Posterior vena cava (tissue), 2 donors: ENCODE results near the gene TUSC2. TPM values are rescaled to one million over a fixed set of nuclear protein-coding genes. Genes with fewer than 3 reads are reported as not detected.
"Not testable (repeated sequence)": the region's sequence is repeated elsewhere in the genome, so short reads cannot be mapped to it uniquely, and the experiment has no call there.

Source experiments
- DNase-seq: peaks from one replicate; pipeline ENCODE4 v3.0.0-alpha.2; 2020; ENCODE audit warnings: low spot score
- intact Hi-C, 2 donors: fragments of 100-400 bp; cut with DNase I; formaldehyde crosslinking; loops; one replicate each; pipeline versions ENCODE4 v1.14.1 to v1.14.2; 2022 to 2023
- total RNA-seq, 2 donors: library from RNA; stranded (reverse); fragmentation: NEBNext Ultra II Directional; extraction: Animal tissue kit (Norgen Biotek cat#: 25700); gene quantifications; one replicate each; pipeline ENCODE4 v1.2.1, GENCODE V29; 2021
- donor health status: DM: yes; HTN: yes; CAD: no.
- donor health status: DM: yes; HTN: yes; CAD: no.

The TUSC2 gene
- total RNA-seq, 2 donors from 2014 or later = 19.1 to 22.4 TPM

DNA sequence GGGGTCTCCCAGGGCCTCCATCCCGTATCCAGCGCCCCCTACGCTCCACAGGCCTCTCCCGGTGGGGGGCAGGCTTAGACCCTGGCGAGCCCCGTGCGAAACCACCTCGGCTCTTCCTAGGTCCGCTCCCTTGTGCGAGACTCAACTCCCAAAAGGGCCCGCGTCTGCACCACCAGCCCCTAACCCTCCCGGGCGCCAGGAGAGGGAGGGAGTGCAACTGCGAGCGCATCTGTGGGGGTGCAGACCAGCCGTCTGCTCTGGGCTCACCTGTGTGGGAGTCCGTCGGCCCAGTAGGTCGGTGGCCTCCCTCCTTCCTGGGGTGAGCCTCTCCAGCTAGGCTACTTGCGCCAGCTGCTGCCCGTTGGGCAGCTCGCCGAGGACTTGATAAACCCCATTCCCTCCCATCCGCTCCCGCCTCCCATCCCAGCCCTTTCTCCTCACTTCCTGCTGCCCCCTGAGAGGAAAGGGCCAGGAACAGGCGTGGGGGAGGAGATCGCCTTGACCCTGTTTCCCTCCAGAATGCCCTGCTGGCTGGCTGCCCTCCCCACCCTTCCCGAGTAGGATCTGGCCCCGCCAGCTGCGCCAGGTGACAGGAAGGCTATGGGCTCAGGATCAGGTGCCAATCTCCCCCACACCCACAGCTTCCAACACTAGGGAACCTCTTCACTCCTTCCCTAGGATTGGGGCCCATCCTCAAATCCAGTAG is 5.5 kb downstream of the TUSC2 start, which contains the start of gene HYAL2:
Gene HYAL2, minus strand, starts transcription at position 360 of the 706 bp plus-strand sequence. CDS start 2,256 bp downstream, outside the sequence.
- peak; percentile 91 for DNase-seq
- intact Hi-C loops = loop anchor here in 1 of 2 donors (1.0 kb wide), 1 partner anchor 30 kb away; no protein-coding TSS in a partner anchor

- intact Hi-C loops = loop anchor here in 1 of 2 donors (1.0 kb wide), 1 partner anchor 30 kb away; no protein-coding TSS in a partner anchor
- DNase-seq = no peak
These were observed 6.0 kb downstream of the TUSC2 start for GRCh38 chr3:50322115-50322385.

DNA sequence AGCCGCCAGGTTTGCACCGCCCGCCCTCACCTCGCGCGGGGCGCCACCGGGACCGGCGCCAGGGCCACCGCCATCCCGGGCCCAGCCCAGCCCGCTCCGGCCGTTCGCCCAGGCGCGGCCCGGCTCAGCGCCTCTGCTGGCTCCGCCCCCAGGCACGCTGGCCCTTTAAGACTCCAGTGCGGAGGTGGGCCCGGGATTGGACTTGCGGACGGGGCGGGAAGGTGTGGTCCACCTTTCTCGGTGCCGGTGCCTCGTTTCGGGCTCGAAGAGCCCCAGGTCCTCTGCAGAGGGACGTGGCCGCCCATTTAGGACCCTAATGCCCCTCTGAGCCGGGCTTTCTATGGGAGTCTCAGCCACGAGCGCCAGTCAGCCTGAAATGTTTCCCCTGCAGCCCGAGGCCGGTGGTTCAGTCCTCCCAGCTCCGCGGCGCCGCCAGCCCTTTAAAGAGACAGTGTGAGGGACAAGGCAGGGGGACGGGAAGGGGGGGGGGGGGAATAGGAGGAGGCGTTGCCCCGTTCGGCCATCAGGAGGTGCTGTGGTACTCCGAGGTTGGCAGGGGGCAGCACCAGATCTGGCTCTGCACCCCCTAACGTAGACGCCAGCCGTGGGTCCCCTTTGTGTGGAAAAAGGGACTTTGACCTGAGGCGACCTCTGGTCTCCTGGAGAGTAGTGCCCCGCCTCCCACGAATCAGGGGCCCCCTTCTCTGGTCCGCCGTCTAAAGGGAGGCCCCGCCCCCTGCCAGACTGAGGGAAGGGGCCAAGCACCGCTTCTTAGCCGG is 6.5 kb downstream of the TUSC2 start:
- DNase-seq = peak; percentile 96
- intact Hi-C loops = loop anchor here in 1 of 2 donors (1.0 kb wide), 1 partner anchor 31 kb away; no protein-coding TSS in a partner anchor

- DNase-seq = peak; percentile 91
- intact Hi-C loops = no loop called here
These were observed 7.1 kb downstream of the TUSC2 start for GRCh38 chr3:50320853-50321335.

DNA sequence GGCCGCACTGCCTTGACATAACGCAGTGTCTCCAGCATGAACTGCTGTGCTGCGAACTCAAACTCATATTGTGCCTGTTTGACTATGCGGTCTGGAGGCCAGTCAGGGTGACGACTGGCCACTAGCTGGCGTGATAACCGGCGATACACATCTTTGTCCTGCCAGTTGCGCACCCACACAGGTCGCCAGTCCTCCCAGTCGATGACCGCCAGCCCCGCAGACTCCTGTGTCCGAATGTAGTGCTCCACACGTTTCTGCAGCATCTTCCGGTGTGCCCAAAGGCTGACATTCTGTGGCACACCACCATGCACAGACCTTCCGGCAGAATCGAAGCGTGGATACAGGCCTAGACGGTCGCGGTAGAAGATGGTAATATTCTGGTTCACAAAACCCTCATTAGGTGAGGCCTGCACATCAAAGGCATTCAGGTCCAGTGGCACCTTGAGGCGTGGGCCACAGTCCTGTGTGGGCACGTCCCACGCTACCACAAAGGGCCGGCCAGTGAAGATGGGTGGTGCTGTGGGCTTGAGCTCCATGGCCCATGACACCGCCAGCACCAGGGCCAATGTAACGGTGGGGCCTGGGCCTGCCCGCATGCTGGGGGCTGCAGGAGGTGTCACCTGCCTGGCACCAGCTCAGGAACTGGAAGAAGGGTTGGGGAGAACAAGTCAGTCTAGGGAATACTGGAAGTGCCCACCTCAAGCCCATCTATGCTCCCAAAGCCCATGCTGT is 8.0 kb downstream of the TUSC2 start:
- no peak for DNase-seq
- intact Hi-C loops = no loop called here

DNA sequence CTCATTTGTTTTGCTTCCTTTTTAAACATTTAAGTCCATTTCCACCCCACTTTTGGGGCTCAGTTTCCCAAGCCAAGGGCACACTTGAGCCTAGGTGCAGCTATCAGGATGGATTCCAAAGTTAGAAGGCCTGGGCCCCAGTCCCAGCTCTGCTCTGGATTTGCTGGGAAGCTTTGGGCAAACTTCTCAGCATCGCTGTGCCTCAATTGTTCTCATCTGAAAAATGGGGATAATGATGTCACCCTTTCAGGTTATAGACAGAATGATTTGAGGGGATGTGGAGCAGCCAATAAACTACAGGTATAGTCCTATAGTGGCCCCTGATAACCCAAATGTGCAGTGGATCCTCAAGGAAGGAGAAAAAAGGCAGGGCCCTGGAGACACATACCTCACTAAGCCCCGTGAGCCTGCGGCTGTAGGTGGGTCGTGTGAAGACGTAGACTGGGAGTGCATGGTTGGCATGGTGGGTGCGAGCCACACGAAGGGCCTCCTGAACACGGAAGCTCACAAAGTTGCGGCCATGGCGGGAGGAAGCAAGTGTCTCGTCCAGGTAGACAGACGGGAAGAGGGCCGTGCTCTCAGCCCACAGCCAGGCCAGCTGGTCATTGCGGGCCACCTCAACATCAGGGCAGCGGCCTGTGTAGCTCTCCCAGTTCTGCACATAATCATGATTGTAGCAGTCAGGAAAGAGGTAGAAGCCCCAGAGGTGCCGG is 8.7 kb downstream of the TUSC2 start:
- no peak for DNase-seq

GRCh38 chr3:50318615-50319014 is 9.4 kb downstream of the TUSC2 start:
- intact Hi-C loops = no loop called here
- no peak for DNase-seq

More for the DNA sequence above, 8.7 kb downstream of the TUSC2 start:
- intact Hi-C loops = no loop called here

- intact Hi-C loops = no loop called here
- no peak for DNase-seq
These were observed 9.9 kb downstream of the TUSC2 start for GRCh38 chr3:50318163-50318562.

DNA sequence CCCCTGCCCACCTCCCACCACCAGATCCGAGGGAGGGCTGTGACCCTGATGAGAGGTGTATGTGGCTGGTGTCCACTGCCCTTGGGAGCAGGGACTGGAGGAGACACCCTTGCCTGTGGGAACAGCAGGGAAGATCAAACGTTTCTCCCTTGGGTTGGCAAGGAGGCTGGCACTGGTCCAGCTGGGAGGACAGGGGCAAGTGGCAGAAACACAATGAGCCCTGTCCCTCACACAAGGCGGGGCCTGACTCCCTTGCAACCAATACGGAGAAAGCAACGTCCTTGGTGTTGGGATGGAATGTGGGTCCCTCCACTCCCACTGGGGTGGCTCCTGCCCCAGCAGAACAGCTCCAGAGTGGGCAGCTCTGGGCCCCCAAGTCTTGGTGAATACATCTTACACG is 10.7 kb downstream of the TUSC2 start:
- intact Hi-C loops = no loop called here
- no peak for DNase-seq

- intact Hi-C loops = no loop called here
- DNase-seq = no peak
These were observed 11.3 kb downstream of the TUSC2 start for GRCh38 chr3:50316657-50317242.

GRCh38 chr3:50314816-50315215 is 13.2 kb downstream of the TUSC2 start:
- intact Hi-C loops = no loop called here
- DNase-seq = no peak

GRCh38 chr3:50314342-50314741 is 13.7 kb downstream of the TUSC2 start:
- no peak for DNase-seq
- intact Hi-C loops = no loop called here

DNA sequence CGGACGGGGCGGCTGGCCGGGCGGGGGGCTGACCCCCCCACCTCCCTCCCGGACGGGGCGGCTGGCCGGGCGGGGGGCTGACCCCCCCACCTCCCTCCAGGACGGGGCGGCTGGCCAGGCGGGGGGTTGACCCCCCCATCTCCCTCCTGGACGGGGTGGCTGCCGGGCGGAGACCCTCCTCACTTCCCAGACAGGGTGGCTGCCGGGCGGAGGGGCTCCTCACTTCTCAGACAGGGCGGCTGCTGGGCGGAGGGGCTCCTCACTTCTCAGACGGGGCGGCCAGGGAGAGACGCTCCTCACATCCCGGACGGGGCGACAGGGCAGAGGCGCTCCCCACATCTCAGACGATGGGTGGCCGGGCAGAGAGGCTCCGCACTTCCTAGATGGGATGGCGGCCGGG is 16.0 kb downstream of the TUSC2 start:
- DNase-seq, intact Hi-C loops: not testable (repeated sequence)

DNA sequence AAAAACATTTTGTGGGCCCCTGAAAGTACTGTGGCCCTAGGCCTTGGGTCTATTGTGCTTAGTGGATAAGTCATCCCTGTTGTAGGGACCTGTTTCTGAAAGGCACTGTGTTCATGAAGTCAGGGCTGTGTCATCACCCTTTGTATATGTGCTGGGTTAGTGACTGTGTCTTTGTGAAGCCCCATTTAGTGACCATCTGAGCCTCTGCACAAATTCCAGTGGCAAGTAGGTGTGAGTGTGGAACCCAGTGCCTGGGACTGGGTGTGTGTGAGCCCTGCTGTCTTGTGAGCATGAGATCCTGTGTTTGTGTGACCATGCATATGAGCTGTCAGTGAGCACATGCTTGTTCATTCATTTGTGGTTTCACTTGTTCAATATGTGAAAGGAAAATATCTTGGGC is 23.4 kb downstream of the TUSC2 start:
- intact Hi-C loops = no loop called here
- no peak for DNase-seq

- intact Hi-C loops = no loop called here
These were observed 24.8 kb downstream of the TUSC2 start, which contains the start of gene HYAL1 for GRCh38 chr3:50303013-50303815. Gene HYAL1, minus strand, starts transcription at chr3:50303574. Its CDS starts 618 bp downstream, at chr3:50302956.

GRCh38 chr3:50302095-50303012 is 25.7 kb downstream of the TUSC2 start:
- no peak for DNase-seq
- intact Hi-C loops = no loop called here

More at GRCh38 chr3:50303013-50303815, 24.8 kb downstream of the TUSC2 start, which contains the start of gene HYAL1:
- DNase-seq = peak; percentile 89
